GM18909 (cell line): ENCODE data around the gene C4orf51.
A peak's percentile ranks its signal among the peaks of the same experiment; 100 is the strongest.

Source experiments
- ATAC-seq: cut with Tn5 transposase; IDR thresholded peaks from one replicate; pipeline ENCODE4 v1.9.1; 2021; ENCODE audit warnings: mild to moderate bottlenecking; ENCODE audit not compliant: unreplicated experiment, poor library complexity

Gene C4orf51

DNA sequence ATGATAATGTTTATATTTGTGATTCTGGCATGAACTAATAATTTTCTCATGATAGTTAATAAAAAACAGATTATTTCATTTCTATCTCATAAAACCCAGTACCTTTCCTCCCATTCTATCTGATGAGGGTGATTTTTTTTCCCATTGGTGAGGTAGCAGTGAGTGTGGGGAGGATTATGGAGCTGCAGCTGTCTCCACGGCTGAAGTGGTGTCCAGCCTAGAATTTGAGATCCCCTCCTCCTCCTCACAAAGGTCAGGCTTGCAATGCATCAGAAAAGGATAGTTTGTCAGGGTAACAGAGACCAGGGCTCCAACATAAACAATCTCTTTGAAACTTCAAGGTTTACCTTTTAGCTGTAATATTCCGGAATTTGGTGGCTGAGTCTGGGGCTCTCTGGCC, 60.9 kb downstream of the C4orf51 start:
- ATAC-seq: no peak

DNA sequence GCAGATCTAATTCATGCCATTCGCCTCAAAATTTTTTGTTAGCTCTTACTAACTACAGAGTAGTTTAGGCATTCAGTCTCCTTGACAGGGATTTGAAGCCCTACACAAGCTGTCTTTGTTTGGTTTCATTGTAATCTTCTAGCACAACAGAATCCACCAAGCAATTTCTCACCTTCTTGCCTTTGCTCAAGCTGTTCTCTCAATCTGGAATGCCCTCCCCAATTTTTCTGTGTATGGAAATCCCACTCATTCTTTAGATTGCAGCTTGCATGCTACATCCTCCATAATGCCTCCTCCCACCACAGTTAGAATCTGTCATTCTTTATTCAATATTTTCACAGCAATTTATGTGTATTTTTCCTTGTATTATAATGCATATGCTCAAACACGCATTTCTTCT, 63.7 kb downstream of the C4orf51 start:
- no peak for ATAC-seq

DNA sequence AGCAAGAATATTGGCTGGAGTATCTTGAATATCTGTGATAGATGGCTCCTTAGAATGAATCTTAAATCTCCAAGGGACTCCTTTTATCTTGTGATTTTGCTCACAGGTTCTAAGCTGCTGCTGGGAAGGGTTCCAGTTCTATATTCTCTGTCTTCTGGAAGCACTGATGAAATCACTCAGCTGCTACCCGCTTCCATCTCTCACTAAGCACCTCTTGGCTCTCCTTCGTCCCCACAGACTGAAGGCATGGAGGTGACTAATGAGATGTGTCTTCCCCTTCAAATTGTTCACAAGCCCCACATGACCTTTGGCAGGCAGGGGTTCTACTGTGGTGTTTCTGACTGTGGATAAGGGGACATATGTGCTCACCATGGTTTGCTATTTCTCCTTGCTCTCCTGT, 75.9 kb downstream of the C4orf51 start:
- no peak for ATAC-seq

DNA sequence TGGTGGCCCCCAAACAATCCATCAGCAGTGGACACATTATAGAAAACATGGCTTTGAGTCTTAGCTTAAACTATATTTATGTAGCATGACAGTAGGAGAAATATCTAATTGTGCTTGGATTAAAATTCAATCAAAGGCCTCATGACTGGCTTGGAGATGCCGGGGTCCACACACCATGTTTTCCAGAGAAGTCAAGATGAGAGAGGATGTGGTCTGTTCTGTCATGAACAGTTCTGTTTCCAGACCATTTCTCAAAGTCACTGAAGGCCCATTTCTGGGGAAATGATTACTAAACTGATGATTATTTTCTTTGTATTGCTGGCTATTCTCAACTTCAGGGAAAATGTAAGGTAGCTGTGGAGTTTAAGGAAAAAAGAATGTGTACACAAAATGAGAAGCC, 76.3 kb downstream of the C4orf51 start:
- no peak for ATAC-seq

DNA sequence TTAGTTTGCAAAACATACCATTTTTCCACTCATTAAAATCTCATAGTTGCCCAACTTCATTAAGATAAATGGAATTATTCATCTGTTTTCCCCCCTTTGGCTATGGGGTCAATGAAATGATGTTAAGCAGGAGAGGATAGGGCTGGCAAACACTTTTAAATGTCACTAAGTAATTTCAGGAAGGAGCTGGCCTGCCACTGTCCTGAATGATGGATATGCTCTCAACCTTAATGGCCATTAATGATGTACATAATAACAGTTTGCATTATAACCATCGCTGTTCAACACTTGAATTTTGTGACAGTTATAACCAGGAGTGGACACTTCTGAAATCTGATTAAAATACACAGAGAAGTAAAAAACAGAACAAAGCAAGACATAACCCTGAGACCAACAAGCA, 77.2 kb downstream of the C4orf51 start:
- no peak for ATAC-seq

DNA sequence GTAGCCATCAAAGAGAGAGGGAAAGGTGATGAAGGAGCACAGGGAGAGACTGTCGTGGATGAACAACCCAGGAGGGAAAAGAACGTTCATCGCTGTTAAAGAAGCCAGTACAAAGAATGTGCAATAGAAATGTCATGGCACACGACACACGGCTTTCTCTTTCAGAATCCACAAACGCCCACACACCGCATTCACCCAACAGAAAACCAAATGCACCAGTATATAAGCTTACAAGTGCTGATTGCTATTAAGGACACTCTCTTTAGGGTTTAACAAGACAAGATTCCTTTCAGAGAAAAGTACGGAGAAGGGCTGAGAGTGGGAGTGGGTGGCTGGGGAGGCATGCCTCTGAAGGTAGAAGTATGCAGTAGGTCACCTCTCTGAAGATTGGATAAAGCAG, 80.2 kb downstream of the C4orf51 start:
- ATAC-seq: no peak

DNA sequence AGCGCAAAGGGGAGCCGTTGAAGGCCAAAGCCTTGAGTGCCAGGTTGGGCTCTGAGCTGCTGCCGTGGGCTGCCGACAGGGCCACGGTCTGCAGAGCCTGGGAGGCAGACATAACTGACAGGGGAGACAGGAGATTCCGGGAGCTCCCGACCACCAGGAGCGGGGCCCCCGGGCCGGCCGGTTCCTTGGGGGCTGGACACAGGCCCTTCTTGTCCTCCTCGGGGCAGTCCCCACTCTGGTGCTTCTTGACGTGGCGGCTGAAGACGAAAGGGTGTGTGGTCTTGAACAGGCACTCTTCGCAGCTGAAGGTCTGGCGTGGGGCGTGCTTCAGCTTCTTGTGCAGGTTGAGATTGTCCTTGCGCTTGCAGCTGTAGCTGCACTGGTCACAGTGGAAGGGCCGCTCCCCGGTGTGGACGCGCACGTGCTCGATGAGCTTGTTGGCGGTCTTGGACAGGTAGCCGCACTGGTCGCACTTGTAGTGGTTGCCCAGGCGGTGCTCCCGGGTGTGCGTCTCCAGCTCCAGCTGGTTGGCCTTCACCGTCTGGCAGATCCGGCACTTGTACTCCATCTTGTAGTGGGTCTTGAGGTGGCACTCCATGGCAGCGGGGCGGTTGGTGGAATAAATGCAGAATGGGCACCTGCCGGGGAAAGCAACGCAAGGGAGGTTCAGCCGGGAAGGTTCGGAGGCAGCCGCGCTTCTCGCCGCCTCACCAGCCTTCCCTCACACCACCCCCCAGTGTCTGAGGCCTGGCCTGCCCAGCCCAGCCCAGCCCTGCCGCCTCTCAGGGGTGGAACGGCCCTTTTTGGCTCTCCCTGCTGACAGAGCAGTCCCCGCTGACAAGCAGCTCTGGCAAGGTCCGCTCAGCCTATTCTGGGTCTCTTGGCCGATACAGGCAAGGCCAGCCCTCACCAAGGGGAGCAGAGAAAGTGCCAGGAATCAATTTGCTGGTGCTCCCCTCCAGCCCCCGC, 81.3 kb downstream of the C4orf51 start:
- no peak for ATAC-seq

DNA sequence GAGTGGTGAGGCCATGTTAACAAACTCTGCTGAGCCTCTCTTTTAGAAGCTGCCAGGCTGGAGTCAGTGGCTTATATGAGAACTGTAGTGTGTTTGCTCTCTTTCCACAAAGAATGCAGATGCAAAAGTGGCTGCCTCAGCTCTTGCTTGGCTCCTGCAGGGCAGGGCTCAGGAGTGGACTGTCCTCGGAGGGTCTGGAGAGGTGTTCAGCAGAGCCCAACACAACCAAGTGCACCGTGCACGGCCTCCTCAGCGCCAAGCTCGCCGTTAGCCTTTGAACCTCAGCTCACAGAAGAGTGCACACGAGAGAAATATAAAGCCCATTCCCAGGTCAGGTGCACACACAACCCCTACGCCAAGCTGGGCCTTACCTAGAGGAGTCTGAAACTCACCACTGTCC, 82.8 kb downstream of the C4orf51 start:
- no peak for ATAC-seq

DNA sequence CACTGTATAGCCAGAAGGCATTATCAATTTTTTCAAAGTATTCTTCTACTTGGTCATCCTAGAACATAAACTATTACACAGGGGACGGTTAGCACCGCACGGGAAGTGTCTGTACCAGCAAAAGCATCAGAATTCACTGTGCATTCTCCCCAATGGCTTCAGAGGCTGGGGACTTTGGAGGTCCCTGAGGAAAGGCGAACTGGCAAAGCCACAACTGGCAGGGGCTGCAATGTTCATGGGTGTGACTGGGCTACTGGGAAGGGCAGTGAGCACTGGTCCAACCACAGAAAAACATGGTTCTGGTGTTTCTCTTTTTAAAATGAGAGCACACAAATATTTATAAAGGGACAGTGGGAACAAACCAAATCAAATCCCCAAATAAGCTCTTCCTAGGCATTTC, 83.5 kb downstream of the C4orf51 start:
- no peak for ATAC-seq

DNA sequence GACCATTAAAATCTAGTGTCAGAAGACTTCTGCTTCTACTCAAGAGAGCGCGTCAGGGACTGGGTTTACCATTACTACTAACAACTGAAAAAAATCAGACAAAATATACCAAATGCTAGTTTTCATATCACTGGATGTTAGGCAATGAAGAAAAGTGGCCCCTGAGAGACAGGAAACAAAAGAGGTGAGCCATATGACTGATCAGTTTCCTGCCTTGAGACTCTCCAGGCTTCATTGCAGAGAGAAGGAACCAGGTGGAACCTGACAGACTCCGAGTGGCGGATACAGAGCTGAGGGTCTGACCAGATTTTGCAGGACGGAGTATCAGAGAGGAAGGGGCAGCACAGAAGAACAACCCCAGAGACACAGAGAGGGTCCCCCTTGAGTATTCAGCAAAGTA, 86.3 kb downstream of the C4orf51 start:
- no peak for ATAC-seq

DNA sequence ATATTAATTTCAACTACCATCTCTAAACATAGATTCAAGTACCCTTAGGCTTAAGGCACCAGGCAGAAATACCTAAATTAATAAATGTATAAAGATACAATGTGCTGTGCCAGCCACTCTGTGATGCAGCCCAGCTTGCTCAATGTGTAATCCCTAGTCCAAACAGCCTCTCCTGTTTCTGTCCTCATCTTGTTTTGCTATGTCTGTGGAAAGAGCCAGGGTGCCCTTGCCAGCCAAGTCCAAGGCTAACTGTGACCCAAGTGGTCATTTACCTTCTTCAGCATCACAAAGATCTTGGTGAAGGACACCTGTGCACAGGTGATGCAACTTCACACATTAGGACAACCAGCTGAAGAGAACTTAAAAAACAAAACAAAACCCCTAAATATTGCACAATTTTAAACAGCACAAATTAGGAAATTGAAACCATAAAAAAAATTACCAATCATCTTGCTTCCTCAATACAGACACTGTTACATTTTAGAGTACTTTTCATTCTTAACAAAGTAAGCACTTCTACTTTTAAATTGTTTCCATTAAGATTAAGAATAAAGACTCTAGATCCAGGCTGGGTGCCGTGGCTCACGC, 89.6 kb downstream of the C4orf51 start:
- ATAC-seq: no peak

DNA sequence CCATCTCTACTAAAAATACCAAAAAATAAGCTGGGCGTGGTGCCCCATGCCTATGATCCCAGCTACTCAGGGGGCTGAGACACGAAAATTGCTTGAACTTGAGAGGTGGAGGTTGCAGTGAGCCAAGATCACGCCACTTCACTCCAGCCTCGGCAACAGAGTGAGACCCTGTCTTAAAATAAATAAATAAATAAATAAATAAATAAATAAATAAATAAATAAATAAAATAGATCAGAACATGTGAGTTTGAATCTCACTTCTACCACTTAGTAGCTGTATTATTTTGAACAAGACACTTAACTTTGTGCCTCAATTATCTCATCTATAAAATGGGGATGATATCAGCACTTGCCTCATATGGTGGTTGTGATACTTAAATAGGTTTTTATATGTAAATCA, 90.2 kb downstream of the C4orf51 start:
- no peak for ATAC-seq

DNA sequence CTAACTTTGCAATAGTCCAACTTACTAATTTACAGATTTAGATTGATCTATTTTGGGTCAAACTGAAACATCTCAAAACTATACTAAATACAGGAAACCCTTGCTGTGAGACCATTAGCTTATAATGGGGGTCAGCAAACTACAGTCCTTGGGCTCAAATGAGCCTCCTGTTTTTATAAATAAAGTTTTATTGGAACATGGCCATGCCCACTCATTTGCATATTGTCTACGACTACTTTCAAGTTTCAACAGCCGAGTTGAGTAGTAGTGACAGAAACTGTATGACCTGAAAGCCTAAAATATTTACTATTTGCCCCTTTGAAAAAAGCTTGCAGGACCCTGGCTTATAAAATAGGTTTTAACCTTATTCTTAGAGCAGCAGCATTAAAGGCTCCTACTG, 92.4 kb downstream of the C4orf51 start:
- no peak for ATAC-seq

DNA sequence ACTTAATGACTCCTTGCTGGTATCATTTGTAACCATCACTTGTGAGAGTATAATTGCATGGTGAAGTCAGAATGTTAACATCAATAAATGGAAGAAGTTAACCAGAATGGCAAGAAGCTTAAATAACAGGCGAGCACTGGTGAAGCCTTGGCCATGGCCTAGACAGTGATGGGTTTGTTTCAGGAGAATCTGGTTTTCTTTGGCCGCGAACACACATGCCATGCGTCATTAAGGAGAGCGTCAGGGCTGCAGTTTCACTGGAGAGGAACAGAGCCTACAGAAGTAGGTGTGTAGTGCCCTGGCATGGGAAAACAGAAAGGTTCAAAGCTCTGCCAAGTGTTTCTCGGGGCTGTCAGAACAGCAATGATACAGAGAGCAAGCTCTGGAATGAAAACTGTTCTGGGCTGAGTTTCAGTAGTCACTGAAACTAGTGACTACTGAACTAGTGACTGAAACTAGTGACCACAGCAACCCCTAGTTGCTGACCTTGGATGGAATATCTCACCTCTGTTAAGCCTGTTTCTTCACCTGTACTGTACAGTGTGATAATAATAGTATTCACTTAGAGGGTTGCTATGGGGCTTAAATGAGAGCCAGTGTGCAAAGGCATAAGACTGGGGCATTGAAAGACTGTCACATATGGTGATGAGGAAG, 93.8 kb downstream of the C4orf51 start:
- ATAC-seq: peak; percentile 93

DNA sequence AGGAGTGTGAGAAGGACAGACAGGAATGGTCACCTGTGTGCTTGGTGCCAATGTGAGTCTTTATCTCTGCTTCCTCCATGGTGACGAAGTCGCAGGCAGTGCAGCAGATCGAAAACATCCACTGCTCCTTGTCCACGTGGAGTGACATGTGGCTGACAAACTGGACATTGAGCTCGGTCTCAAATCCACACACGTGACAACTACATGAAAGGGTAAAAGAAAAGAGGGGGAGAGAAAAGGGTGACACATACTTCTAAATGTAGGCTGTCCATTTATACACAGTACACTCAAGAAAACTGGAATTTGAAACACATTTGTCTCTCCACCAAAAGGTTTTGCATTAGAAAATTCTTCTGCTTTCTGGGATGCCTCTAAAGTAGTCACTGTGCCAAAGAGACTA, 94.5 kb downstream of the C4orf51 start:
- peak; percentile 4 for ATAC-seq

DNA sequence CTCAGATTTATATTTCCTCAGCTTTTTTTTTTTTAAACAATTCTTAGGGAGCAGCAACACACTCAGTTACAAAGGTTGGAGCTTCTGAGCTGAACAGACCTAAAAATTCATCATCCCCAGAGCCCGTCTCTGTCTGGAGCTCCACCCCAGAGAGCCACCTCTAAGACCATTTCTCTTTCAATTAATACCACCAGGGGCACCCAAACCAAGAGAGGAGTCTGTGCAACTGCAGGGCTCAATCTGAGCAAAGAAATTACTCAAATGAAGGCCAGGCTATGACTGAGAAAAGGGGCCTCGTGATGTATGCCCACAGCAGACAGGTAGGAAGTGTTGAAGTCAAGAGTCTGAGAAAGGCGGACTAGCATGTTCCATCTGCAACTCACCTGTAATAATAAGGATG, 95.5 kb downstream of the C4orf51 start:
- ATAC-seq: no peak

DNA sequence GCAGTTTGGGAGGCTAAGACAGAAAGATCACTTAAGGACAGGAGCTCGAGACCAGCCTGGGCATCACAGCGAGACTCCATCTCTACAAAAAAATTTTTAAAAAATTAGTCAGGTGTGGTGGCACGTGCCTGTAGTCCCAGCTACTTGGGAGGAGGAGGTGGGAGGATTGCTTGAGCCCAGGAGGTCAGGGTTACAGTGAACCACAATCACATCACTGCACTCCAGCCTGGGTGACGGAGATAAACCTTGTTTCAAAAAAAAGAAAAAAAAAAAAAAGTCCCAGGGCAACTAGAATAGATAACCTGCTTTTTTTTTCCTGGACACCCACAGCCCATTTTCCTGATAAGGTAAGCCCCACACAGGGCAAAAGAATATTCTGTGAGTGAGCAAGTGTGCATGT, 96.3 kb downstream of the C4orf51 start:
- ATAC-seq: no peak

DNA sequence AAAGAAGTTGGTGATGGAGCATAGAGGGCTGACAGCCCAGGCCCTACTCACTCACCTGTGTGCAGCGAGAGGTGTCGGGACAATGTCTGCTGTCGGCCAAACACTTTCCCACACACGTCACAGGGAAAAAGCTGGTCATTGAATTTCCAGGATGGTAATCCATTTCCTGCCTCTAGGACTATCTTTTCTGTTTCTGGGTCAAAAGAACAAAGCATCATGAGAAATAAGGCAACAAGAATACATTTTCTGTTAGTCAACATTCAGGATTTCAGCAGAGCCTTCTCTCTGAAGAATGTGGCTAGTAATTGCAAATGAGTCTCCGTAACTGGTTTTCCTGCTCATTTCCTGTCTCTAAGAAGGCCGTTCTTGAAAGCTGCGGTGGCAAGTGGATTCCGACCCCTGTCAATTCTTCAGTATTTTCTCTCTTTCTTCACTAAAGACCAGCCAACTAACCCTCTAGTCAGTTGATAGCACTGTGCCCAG, 99.4 kb downstream of the C4orf51 start:
- ATAC-seq: no peak

DNA sequence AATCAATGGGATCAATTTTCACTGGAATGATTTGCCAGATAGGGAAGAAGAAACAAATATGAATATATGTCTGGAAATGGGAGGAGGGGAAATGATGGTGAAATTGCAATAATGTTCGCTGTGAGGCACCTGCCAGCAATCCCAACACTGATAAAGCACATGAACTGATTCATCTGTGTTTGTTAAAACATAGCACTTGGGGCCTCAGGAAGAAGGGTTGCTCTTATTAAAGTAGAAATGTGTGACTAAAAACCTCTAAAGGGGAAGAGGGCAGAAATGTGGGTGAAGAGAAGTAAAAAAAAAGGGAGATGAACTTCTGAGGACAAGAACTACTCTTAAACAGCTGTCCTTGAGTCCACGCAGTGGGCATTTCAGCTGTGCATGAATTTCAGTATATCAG, 101.4 kb downstream of the C4orf51 start:
- ATAC-seq: no peak
